GM12878 (cell line): ENCODE measurements around the gene CELF2. TPM values are rescaled to one million over a fixed set of nuclear protein-coding genes. Genes with fewer than 3 reads are reported as not detected.

Experiments used
- KAT2A ChIP-seq: conservative IDR thresholded peaks from 2 replicates; pipeline ENCODE4 v1.6.1; 2011; ENCODE audit warnings: low read depth, low read length; ENCODE audit not compliant: control insufficient read depth
- MYC ChIP-seq: IDR thresholded peaks from 2 replicates; pipeline ENCODE4 v1.6.1; 2011; ENCODE audit warnings: mild to moderate bottlenecking, low read length, moderate library complexity, inconsistent platforms; ENCODE audit not compliant: insufficient read depth, insufficient replicate concordance, insufficient read length, severe bottlenecking
- SMAD1 ChIP-seq: fragments of 450-650 bp; IDR thresholded peaks from 2 replicates; pipeline ENCODE4 v1.6.1; 2018; ENCODE audit warnings: mild to moderate bottlenecking, low read depth; ENCODE audit not compliant: partially characterized antibody
- SMARCA5 ChIP-seq: fragments of 450-650 bp; IDR thresholded peaks from 2 replicates; pipeline ENCODE4 v1.6.1; 2017; ENCODE audit warnings: mild to moderate bottlenecking
- ZBED1 ChIP-seq: IDR thresholded peaks from 2 replicates; pipeline ENCODE4 v1.6.1; 2016; ENCODE audit warnings: borderline replicate concordance
- ZBTB40 ChIP-seq: fragments of 450-650 bp; IDR thresholded peaks from 2 replicates; pipeline ENCODE4 v1.6.1; 2016; ENCODE audit warnings: mild to moderate bottlenecking, moderate library complexity, borderline replicate concordance
- ZNF592 ChIP-seq: fragments of 450-650 bp; IDR thresholded peaks from 2 replicates; pipeline ENCODE4 v1.6.1; 2017; ENCODE audit warnings: mild to moderate bottlenecking, moderate library complexity
- polyA plus RNA-seq, 11 experiments: library from polyadenylated mRNA; depleted of rRNA in 4 of 11; unstranded in 6 of 11; stranded (reverse) in 5 of 11; fragments of >200 nt; fragmentation: Nextera tagmentation in 4 of 11; fragmentation: Illumina TruSeq in 1 of 11; extraction: Ambion mirVana in 4 of 11; extraction: Trizol in 1 of 11; gene quantifications; 1 replicate in 1 of 11; 2 replicates in 10 of 11; pipeline versions ENCODE4 v1.2.1 to v1.2.3, GENCODE V29; 2011 to 2016; ENCODE audit warnings: inconsistent platforms in 2 of 11, missing spikeins in 2 of 11, low read depth in 1 of 11
- total RNA-seq, 4 experiments: library from RNA; depleted of rRNA in 3 of 4; stranded (reverse); fragments of >200 nt in 3 of 4; fragmentation: Illumina TruSeq in 1 of 4; extraction: Trizol in 1 of 4; gene quantifications; 2 replicates each; pipeline versions ENCODE4 v1.2.1 to v1.2.3, GENCODE V29; 2013 to 2021

CELF2 gene
- total and polyA plus RNA-seq, 10 of the 15 experiments (the other 5 are each of a cell fraction or from before 2014, with no cell fraction given): 20.8 to 129 (median 86.3) TPM

GRCh38 chr10:11065567-11065966 lies 47.9 kb downstream of the CELF2 start (continued):
- TF ChIP-seq ZNF592: no peak
- no peak for TF ChIP-seq SMARCA5
- no peak for TF ChIP-seq ZBED1
- TF ChIP-seq SMAD1: no peak
- no peak for TF ChIP-seq KAT2A
- no peak for TF ChIP-seq ZBTB40
- TF ChIP-seq MYC: no peak
